KMS-11 (cell line): ENCODE results near the gene HAPLN2.

Experiments used
- H2AFZ ChIP-seq: fragments of 200-600 bp; sonication (generic); 2 replicates; pipeline ENCODE4 v1.6.1; 2016; ENCODE audit warnings: antibody characterized with exemption, mixed run types, low read depth
- H3K27ac ChIP-seq: fragments of 200-600 bp; sonication (generic); 2 replicates; pipeline ENCODE4 v1.6.1; 2016; ENCODE audit warnings: mild to moderate bottlenecking, mixed run types
- H3K27me3 ChIP-seq: fragments of 200-600 bp; sonication (generic); 2 replicates; pipeline ENCODE4 v1.6.1; 2017; ENCODE audit warnings: mild to moderate bottlenecking, low read depth, mixed run types, moderate library complexity; ENCODE audit not compliant: insufficient read depth
- H3K36me3 ChIP-seq: fragments of 200-600 bp; sonication (generic); 2 replicates; pipeline ENCODE4 v1.6.1; 2017; ENCODE audit warnings: mild to moderate bottlenecking, mixed run types; ENCODE audit not compliant: insufficient read depth
- H3K4me1 ChIP-seq: fragments of 200-600 bp; sonication (generic); 2 replicates; pipeline ENCODE4 v1.6.1; 2016; ENCODE audit warnings: mild to moderate bottlenecking, low read depth, mixed run types; ENCODE audit not compliant: poor library complexity, severe bottlenecking
- H3K4me2 ChIP-seq: fragments of 200-600 bp; sonication (generic); 2 replicates; pipeline ENCODE4 v1.7.0; 2016; ENCODE audit warnings: mild to moderate bottlenecking, mixed run types
- H3K4me3 ChIP-seq: fragments of 200-600 bp; sonication (generic); IDR thresholded peaks from 2 replicates; pipeline ENCODE4 v1.6.1; 2017; ENCODE audit warnings: low read depth, low read length, mixed read lengths; ENCODE audit not compliant: insufficient read depth
- H3K79me2 ChIP-seq: fragments of 200-600 bp; sonication (generic); 2 replicates; pipeline ENCODE4 v1.6.1; 2016; ENCODE audit warnings: low read depth, mixed run types; ENCODE audit not compliant: insufficient read depth
- H3K9ac ChIP-seq: fragments of 200-600 bp; sonication (generic); 2 replicates; pipeline ENCODE4 v1.6.1; 2016; ENCODE audit warnings: mild to moderate bottlenecking, mixed run types
- H4K20me1 ChIP-seq: fragments of 200-600 bp; sonication (generic); 2 replicates; pipeline ENCODE4 v1.6.1; 2016; ENCODE audit warnings: mild to moderate bottlenecking, mixed run types; ENCODE audit not compliant: insufficient read depth
- TF ChIP-seq, protein P1 (sequence below): fragments of 200-600 bp; sonication (generic); conservative IDR thresholded peaks from 2 replicates; pipeline ENCODE4 v1.6.1; 2017; ENCODE audit warnings: low read depth, mild to moderate bottlenecking, antibody characterized with exemption, low read length, moderate library complexity, mixed read lengths

HAPLN2 gene

DNA sequence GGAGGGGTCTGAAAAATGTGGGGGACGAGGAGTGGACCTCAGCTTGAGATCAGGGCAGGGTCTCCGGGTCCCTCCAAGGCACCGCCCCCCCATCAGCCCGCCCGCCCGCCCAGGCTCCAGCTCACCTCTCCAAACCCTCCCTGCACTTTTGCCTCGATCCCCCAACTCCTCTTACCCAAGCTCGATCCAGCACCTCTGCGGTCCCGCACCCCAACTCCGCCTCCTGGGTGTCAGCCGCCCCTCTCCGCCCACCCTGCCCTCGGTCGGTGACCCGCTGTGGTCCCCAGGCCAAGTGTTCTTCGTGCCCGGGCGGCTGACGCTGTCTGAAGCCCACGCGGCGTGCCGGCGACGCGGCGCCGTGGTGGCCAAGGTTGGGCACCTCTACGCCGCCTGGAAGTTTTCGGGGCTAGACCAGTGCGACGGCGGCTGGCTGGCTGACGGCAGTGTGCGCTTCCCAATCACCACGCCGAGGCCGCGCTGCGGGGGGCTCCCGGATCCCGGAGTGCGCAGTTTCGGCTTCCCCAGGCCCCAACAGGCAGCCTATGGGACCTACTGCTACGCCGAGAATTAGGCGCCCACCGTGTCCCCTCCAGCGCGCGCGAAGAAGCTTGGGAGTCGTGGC lies 5.7 kb downstream of the HAPLN2 start:
- Histone ChIP-seq H3K79me2 (no peaks in the 10 kb centered on the region), H2AFZ (no peak overlapping the region), H4K20me1 (no peaks in the 10 kb centered on the region), H3K27me3 (peaks cover 95% of the 10 kb centered on the region), H3K4me2 (no peak overlapping the region), H3K9ac (no peak overlapping the region), H3K4me3 (no peak overlapping the region), H3K27ac (no peak overlapping the region), H3K36me3 (no peaks in the 10 kb centered on the region), H3K4me1 (peaks cover 12% of the 10 kb centered on the region)
- TF ChIP-seq, protein P1, sequence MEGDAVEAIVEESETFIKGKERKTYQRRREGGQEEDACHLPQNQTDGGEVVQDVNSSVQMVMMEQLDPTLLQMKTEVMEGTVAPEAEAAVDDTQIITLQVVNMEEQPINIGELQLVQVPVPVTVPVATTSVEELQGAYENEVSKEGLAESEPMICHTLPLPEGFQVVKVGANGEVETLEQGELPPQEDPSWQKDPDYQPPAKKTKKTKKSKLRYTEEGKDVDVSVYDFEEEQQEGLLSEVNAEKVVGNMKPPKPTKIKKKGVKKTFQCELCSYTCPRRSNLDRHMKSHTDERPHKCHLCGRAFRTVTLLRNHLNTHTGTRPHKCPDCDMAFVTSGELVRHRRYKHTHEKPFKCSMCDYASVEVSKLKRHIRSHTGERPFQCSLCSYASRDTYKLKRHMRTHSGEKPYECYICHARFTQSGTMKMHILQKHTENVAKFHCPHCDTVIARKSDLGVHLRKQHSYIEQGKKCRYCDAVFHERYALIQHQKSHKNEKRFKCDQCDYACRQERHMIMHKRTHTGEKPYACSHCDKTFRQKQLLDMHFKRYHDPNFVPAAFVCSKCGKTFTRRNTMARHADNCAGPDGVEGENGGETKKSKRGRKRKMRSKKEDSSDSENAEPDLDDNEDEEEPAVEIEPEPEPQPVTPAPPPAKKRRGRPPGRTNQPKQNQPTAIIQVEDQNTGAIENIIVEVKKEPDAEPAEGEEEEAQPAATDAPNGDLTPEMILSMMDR = no peak

DNA sequence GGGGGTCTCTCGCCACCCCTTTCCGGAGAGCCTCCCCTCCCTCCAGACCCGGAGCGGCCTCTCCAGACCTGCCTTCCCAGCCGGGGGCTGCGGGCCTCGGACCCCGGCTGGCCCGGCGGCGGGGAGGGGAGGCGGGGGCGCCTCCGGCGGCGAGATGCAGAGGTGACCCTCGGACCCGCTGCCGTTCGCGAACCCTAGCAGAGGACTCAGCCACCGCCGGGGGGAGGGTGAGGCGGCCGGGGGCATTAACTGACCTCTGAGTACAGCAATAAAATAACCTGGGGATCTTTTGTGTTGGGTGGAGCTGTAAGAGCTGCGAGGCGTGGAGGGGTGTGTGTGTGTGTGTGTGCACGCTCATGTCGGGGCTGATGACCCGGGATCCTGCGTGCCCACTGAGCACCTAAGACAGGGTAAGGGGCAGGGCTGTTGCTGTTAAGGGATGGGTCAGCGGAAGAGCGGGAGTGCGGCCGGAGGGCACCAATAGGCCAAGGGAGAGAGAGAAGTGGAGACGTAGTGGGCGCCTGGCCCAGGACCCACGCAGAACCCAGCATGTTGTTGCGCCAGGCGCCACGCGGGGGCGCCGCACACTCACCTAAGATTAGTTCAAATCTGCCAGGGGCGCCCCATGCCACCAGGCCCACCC lies 6.3 kb downstream of the HAPLN2 start:
- H3K27me3 ChIP-seq = peaks cover 95% of the 10 kb centered on the region
- no peak overlapping the region for H3K4me3 ChIP-seq
- no peak overlapping the region for H3K9ac ChIP-seq
- no peak overlapping the region for H3K4me2 ChIP-seq
- H4K20me1 ChIP-seq = no peaks in the 10 kb centered on the region
- H3K36me3 ChIP-seq = no peaks in the 10 kb centered on the region
- no peak overlapping the region for H2AFZ ChIP-seq
- TF ChIP-seq, protein P1 = peak; percentile 100
- H3K4me1 ChIP-seq = peaks cover 6% of the 10 kb centered on the region
- H3K79me2 ChIP-seq = no peaks in the 10 kb centered on the region
- no peak overlapping the region for H3K27ac ChIP-seq

DNA sequence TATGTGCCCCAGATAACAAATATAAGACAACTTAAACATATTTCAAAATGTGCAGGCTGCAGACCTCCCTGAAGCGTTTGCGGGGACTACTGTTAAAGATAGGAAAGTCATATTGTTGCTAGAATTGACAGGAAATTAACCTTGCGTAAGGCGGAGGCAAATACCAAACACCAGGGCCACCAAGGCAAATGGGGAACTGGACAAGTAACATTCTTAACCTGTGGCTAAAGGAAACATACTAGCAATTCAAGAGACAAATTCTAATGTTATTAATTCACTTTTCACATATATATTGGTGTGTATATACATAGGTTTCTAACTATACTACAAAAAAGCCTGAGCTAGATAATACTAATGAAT lies 6.8 kb downstream of the HAPLN2 start:
- Histone ChIP-seq H3K4me3 (no peak overlapping the region), H3K27me3 (peaks cover 95% of the 10 kb centered on the region), H3K4me1 (peaks cover 4% of the 10 kb centered on the region), H3K27ac (no peak overlapping the region), H2AFZ (no peak overlapping the region), H3K36me3 (no peaks in the 10 kb centered on the region), H3K4me2 (no peak overlapping the region), H3K9ac (no peak overlapping the region), H4K20me1 (no peaks in the 10 kb centered on the region), H3K79me2 (no peaks in the 10 kb centered on the region)
- TF ChIP-seq, protein P1 = peak; percentile 68

DNA sequence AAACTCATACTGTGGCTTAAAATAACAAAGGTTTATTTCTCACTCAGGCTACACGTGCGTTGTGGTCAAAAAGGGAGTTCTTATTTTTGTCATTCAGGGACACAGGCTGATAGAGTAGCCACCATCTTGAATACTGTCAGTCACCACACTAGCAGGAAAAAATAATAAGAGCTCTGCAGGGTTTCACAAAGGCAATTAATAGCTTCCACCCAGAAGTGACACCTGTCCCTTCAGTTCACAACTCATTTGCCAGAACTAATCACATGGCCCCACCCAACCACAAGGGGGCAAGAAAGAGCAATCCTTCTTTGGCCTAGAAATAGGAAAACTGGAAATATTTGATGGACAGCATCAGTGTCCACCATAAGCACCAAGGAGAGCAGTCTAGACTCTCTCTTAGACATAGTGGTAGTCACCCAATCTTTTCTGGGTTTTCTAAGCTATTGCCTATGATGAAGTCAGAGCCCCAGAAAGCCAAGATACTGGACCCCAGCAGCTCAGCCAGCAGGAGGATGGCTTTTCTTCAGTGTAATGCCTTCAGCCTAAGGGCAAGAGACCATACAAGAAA lies 8.2 kb downstream of the HAPLN2 start:
- Histone ChIP-seq H3K9ac (no peak overlapping the region), H4K20me1 (no peaks in the 10 kb centered on the region), H3K4me3 (no peak overlapping the region), H2AFZ (no peak overlapping the region), H3K4me1 (peaks cover 4% of the 10 kb centered on the region), H3K4me2 (no peak overlapping the region), H3K27ac (no peak overlapping the region), H3K79me2 (no peaks in the 10 kb centered on the region), H3K27me3 (peaks cover 95% of the 10 kb centered on the region), H3K36me3 (no peaks in the 10 kb centered on the region)
- TF ChIP-seq, protein P1 = peak; percentile 99
